ENCODE measurements around the gene TTC21B. TPM values are rescaled to one million over a fixed set of nuclear protein-coding genes. Genes with fewer than 3 reads are reported as not detected.
A peak's percentile ranks its signal among the peaks of the same experiment; 100 is the strongest.

Gene TTC21B
- total RNA-seq, 1 experiment from 2014 or later, result 14.7 TPM

DNA sequence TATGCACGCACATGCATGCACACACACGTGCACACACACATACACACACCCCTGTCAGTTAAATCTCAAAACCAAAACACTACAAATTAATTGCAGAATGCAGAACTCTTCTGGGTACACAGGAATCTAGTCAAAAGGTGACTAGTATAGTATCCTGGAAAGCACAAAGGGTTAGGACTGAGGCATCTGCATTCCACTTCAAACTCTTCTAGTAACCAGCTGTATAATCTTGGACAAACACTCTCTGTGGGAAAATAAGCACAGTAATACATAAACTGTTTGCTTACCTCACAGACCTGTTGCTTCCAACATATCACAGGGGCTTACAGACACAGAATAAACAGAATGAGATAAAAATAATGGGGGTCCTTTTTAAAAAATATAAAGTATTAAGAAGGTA, 49.1 kb downstream of the TTC21B start:
- BruUV-seq (replicated peaks), result no TSS peak
- no peaks in the 10 kb centered on the region for H3K36me3 Mint-ChIP-seq (ENCODE audit: insufficient read depth, unreplicated experiment)
- no peaks in the 10 kb centered on the region for H3K27me3 Mint-ChIP-seq (ENCODE audit: unreplicated experiment)
- peaks cover 9% of the 10 kb centered on the region for H3K4me1 Mint-ChIP-seq (ENCODE audit: low read depth, unreplicated experiment)
- no peak overlapping the region for H3K27ac Mint-ChIP-seq (ENCODE audit: unreplicated experiment)
- TF ChIP-seq, protein P1, sequence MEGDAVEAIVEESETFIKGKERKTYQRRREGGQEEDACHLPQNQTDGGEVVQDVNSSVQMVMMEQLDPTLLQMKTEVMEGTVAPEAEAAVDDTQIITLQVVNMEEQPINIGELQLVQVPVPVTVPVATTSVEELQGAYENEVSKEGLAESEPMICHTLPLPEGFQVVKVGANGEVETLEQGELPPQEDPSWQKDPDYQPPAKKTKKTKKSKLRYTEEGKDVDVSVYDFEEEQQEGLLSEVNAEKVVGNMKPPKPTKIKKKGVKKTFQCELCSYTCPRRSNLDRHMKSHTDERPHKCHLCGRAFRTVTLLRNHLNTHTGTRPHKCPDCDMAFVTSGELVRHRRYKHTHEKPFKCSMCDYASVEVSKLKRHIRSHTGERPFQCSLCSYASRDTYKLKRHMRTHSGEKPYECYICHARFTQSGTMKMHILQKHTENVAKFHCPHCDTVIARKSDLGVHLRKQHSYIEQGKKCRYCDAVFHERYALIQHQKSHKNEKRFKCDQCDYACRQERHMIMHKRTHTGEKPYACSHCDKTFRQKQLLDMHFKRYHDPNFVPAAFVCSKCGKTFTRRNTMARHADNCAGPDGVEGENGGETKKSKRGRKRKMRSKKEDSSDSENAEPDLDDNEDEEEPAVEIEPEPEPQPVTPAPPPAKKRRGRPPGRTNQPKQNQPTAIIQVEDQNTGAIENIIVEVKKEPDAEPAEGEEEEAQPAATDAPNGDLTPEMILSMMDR (IDR thresholded peaks at IDR 0.05; ENCODE audit: unreplicated experiment), result no peak
- no peak overlapping the region for H3K4me3 Mint-ChIP-seq (ENCODE audit: low read depth, unreplicated experiment)
- intact Hi-C loops (cut with micrococcal nuclease; ENCODE audit: unreplicated experiment), result no loop called here
- CTCF ChIA-PET, result no interaction called here
- DNase-seq, result no peak
- H3K9me3 Mint-ChIP-seq (ENCODE audit: low read depth, unreplicated experiment), result no peaks in the 10 kb centered on the region

DNA sequence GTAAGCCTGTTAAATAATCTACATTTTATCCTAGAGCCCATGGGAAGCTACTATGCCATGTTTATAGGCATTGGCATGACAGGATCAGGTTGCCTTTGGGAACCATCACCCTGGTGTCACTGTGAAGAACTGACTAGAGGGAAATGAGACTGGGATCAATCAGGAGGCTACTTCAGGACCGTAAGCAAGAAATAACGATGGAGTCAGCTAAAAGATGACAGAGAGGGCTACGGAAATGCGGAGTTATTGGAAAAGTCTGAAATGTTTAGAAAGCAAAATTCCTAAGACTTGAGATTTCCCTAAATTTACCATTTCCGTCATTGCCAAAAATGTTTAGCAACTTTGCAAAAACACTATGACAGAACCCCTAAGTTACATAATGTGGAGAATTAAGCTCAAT, 50.2 kb downstream of the TTC21B start:
- TF ChIP-seq, protein P1 (IDR thresholded peaks at IDR 0.05; ENCODE audit: unreplicated experiment), result no peak
- CTCF ChIA-PET, result no interaction called here
- Mint-ChIP-seq H3K4me1 (ENCODE audit: low read depth, unreplicated experiment) (peaks cover 9% of the 10 kb centered on the region), H3K4me3 (ENCODE audit: low read depth, unreplicated experiment) (no peak overlapping the region), H3K36me3 (ENCODE audit: insufficient read depth, unreplicated experiment) (no peaks in the 10 kb centered on the region), H3K27me3 (ENCODE audit: unreplicated experiment) (no peaks in the 10 kb centered on the region), H3K27ac (ENCODE audit: unreplicated experiment) (peak overlapping the region; percentile 17), H3K9me3 (ENCODE audit: low read depth, unreplicated experiment) (no peaks in the 10 kb centered on the region)
- intact Hi-C loops (cut with micrococcal nuclease; ENCODE audit: unreplicated experiment), result no loop called here
- DNase-seq, result no peak
- no TSS peak for BruUV-seq (replicated peaks)

DNA sequence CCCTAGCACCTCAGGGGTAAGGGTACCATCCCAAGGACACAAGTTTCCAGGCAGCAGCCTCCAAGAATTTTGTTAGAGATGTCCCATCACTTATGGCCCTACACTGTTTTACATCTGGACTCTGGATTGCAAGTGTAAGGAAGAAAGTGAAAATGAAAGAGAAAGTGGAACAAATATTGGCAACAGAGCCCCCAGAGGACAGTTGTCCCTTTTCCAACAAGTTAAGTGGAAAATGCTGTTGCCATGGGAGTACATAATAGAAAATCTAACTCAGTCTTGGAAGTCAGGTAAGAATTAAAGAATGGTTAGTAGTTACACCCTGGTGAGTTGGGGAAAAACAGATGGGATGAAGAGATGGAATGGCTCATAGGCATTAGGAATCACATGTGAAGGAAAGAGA, 50.6 kb downstream of the TTC21B start:
- peak overlapping the region; percentile 17 for H3K27ac Mint-ChIP-seq (ENCODE audit: unreplicated experiment)
- CTCF ChIA-PET, result no interaction called here
- no peaks in the 10 kb centered on the region for H3K27me3 Mint-ChIP-seq (ENCODE audit: unreplicated experiment)
- DNase-seq, result no peak
- peaks cover 3% of the 10 kb centered on the region for H3K36me3 Mint-ChIP-seq (ENCODE audit: insufficient read depth, unreplicated experiment)
- no TSS peak for BruUV-seq (replicated peaks)
- no peak overlapping the region for H3K4me3 Mint-ChIP-seq (ENCODE audit: low read depth, unreplicated experiment)
- intact Hi-C loops (cut with micrococcal nuclease; ENCODE audit: unreplicated experiment), result no loop called here
- no peaks in the 10 kb centered on the region for H3K9me3 Mint-ChIP-seq (ENCODE audit: low read depth, unreplicated experiment)
- TF ChIP-seq, protein P1 (IDR thresholded peaks at IDR 0.05; ENCODE audit: unreplicated experiment), result no peak
- H3K4me1 Mint-ChIP-seq (ENCODE audit: low read depth, unreplicated experiment), result peaks cover 9% of the 10 kb centered on the region

DNA sequence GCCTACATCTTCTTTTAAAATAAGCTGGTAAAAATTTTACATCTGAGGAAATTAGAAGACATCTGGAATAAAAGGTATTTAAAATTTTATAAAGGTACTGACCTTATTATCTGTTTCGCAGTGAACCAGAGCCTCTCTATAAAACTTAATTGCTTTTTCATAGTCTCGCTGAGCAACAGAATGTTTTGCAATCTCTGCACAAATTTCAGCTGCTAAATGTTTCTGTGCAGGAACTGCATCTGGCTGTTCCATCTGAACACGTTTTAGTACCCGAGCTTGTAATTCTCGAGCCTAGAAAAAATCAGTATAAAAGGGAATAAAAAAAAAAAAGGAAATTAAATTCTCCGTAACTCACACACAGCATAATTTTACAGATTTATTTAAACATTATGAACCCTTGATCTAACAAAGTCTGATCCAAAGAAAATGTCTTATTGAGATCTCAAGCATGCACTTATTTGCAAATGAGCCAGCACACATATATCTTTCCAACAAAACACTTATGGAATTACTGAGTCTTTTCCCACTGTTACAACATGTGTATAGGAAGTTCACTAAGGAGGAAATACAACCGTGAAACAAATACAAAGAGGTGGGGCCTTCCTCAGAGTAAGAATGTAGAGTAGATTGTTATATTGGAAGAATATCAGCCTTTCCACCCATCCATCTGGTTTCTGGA, 51.8 kb downstream of the TTC21B start:
- Mint-ChIP-seq H3K9me3 (ENCODE audit: low read depth, unreplicated experiment) (no peaks in the 10 kb centered on the region), H3K36me3 (ENCODE audit: insufficient read depth, unreplicated experiment) (peaks cover 6% of the 10 kb centered on the region), H3K27ac (ENCODE audit: unreplicated experiment) (no peak overlapping the region), H3K4me3 (ENCODE audit: low read depth, unreplicated experiment) (no peak overlapping the region), H3K27me3 (ENCODE audit: unreplicated experiment) (no peaks in the 10 kb centered on the region), H3K4me1 (ENCODE audit: low read depth, unreplicated experiment) (peaks cover 9% of the 10 kb centered on the region)
- CTCF ChIA-PET, result interaction anchor here (0.7 kb wide), 1 partner anchor 96 kb away, joined by 3 read pairs; no protein-coding TSS in a partner anchor
- intact Hi-C loops (cut with micrococcal nuclease; ENCODE audit: unreplicated experiment), result no loop called here
- BruUV-seq (replicated peaks), result no TSS peak
- no peak for DNase-seq
- TF ChIP-seq, protein P1 (IDR thresholded peaks at IDR 0.05; ENCODE audit: unreplicated experiment), result no peak

Measured in Calu3 (cell line).